Skin of body (tissue), 2 donors: ENCODE results near the gene S1PR2. TPM values are rescaled to one million over a fixed set of nuclear protein-coding genes. Genes with fewer than 3 reads are reported as not detected.

Experiments
- DNase-seq: peaks from one replicate; lab custom pipeline; 2025; lab: John Stamatoyannopoulos, UW
- total RNA-seq: library from RNA; depleted of rRNA; stranded (reverse); fragments of >200 nt; gene quantifications from one replicate; pipeline ENCODE4 v1.2.3, GENCODE V29; 2014

S1PR2 gene, protein sequence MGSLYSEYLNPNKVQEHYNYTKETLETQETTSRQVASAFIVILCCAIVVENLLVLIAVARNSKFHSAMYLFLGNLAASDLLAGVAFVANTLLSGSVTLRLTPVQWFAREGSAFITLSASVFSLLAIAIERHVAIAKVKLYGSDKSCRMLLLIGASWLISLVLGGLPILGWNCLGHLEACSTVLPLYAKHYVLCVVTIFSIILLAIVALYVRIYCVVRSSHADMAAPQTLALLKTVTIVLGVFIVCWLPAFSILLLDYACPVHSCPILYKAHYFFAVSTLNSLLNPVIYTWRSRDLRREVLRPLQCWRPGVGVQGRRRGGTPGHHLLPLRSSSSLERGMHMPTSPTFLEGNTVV
- 12.6 TPM for total RNA-seq

- DNase-seq = peak; percentile 65
Measured at GRCh38 chr19:10230861-10231611, at the start of gene S1PR2. Gene S1PR2 (minus strand): TSS chr19:10231331. CDS start chr19:10224905, 6,426 bp downstream.

DNA sequence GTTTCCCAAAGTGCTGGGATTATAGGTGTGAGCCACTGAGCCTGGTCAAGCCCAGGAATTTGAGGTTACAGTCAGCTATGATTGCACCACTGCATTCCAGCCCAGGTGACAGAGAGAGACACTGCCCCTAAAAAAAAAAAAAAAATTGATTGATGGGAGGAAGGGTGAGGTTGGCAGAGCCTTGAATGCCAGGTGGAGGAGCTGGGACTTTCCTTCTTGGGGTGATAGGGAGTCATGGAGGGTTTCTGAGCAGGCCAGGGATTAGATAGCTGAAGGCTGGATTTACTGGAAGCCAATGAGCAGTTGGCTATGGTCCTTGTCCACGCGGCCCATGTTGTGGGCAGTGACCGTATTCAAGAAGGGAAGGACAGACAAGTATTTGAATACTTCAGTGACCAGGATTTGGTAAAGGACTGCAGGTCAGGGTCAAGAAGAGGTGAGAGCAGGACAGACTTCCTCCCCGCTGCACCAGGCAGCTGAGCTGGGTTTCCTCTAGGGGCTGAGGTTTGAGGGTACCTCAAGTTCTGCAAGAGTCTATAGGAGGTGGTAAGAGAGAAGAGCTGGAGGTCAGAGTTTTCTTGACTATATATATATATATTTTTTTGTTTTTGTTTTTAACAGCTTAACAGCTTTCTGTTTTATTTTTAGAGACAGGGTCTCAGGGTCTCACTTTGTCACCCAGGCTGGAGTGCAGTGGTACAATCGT lies 48.8 kb upstream of the S1PR2 start:
- DNase-seq = no peak

DNA sequence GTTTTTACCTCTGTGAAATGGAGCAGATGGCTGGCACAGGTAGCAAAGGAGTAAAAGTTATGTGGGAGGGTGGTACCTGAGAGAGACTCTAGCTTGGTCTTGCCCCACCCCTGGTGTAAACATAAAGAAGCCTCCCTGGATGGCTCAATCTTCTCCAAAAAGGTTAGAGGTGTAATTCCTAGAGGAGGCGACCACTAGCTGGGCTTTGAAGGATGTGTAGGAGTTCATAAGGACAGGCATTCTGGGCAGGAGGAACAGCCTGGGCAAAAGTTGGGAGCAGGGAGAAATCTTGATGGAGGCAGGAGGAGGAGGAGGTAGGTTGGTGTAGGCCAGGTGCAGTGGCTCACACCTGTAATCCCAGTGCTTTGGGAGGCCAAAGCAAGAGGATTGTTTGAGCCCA lies 47.8 kb upstream of the S1PR2 start:
- no peak for DNase-seq

DNA sequence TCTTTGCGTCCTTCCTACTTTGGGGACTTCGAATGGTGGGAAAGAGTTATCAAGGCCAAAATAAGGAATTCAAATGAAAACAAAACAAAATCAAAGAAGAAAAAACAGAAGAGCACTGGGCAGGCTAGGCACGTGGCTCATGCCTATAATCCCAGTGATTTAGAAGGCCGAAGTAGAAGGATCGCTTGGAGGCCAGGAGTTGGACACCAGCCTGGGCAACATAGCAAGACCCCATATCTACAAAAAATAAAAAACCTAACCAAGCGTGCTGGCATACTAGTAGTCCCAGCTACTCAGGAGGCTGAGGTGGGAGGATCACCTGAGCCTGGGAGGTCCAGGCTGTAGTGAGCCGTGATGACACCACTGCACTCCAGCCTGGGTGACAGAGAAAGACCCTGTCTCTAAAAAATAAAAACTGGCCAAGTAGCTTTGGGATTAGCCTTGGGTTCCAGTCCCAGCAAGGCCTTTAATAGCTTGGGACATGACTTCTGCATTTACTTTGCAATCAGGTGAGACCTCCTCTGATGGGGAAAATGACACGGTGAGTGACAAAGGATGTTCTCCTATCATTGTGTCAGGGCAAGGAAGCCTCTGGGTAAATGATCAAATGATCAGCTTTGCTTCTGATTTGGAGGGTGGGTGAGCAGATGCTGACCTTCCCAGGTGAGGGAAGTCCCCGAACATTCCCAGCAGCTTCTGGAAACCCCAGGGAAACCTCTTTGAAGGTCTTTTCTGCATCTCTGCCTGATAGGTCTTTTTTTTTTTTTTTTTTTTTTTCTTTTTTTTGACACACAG lies 46.9 kb upstream of the S1PR2 start:
- DNase-seq = no peak

- no peak for DNase-seq
Measured at GRCh38 chr19:10274589-10274988, 43.5 kb upstream of the S1PR2 start.

GRCh38 chr19:10271543-10272086 lies 40.5 kb upstream of the S1PR2 start:
- DNase-seq = no peak

DNA sequence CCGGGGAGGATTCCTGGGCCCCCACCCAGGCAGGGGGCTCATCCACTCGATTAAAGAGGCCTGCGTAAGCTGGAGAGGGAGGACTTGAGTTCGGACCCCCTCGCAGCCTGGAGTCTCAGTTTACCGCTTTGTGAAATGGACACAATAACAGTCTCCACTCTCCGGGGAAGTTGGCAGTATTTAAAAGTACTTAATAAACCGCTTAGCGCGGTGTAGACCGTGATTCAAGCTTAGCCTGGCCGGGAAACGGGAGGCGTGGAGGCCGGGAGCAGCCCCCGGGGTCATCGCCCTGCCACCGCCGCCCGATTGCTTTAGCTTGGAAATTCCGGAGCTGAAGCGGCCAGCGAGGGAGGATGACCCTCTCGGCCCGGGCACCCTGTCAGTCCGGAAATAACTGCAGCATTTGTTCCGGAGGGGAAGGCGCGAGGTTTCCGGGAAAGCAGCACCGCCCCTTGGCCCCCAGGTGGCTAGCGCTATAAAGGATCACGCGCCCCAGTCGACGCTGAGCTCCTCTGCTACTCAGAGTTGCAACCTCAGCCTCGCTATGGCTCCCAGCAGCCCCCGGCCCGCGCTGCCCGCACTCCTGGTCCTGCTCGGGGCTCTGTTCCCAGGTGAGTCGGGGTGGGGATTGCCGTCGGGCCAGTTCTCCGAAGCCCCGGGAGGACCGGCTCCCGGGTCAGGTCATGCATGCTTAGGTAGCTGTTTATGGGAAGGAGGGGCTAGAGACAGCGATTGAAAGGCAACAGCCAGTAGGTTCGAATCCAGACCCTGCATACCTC lies 39.7 kb upstream of the S1PR2 start, which contains the start of gene ICAM1:
Gene ICAM1, plus strand, starts transcription at position 505 of the 779 bp plus-strand sequence. Its CDS starts 40 bp downstream, at position 545.
- DNase-seq = peak; percentile 28

- DNase-seq = no peak
Measured at GRCh38 chr19:10270180-10270615, 39.1 kb upstream of the S1PR2 start.

DNA sequence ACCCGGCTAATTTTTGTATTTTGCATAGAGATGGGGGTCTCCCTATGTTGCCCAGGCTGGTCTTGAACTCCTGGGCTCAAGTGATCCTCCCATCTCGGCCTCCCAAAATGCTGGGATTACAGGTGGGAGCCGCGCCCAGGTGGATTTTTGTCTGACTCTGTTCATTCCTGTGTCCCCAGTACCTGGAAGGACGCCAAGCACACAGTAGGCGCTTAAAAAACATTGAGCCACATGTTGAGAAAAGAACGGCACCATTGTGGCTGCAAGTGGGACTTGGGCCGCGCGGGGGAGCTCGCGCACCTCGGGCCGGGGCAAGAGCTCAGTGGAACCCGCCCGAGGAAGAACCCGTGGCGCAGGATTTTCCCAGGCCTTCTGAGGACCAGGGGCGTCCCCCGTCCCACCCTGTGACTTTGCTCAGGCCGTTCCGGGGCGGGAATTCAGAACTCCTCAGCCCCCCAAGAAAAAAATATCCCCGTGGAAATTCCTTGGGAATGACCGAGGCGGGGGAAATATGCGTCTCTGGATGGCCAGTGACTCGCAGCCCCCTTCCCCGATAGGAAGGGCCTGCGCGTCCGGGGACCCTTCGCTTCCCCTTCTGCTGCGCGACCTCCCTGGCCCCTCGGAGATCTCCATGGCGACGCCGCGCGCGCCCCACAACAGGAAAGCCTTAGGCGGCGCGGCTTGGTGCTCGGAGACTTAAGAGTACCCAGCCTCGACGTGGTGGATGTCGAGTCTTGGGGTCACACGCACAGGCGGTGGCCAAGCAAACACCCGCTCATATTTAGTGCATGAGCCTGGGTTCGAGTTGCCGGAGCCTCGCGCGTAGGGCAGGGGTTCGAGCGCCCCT lies 38.4 kb upstream of the S1PR2 start:
- DNase-seq = peak; percentile 70

- no peak for DNase-seq
Measured at GRCh38 chr19:10268071-10268470, 36.9 kb upstream of the S1PR2 start.

GRCh38 chr19:10266706-10267105 lies 35.6 kb upstream of the S1PR2 start:
- no peak for DNase-seq

- DNase-seq = no peak
Measured at GRCh38 chr19:10262771-10263170, 31.6 kb upstream of the S1PR2 start.

- DNase-seq = no peak
Measured at GRCh38 chr19:10260141-10260584, 29.0 kb upstream of the S1PR2 start.

DNA sequence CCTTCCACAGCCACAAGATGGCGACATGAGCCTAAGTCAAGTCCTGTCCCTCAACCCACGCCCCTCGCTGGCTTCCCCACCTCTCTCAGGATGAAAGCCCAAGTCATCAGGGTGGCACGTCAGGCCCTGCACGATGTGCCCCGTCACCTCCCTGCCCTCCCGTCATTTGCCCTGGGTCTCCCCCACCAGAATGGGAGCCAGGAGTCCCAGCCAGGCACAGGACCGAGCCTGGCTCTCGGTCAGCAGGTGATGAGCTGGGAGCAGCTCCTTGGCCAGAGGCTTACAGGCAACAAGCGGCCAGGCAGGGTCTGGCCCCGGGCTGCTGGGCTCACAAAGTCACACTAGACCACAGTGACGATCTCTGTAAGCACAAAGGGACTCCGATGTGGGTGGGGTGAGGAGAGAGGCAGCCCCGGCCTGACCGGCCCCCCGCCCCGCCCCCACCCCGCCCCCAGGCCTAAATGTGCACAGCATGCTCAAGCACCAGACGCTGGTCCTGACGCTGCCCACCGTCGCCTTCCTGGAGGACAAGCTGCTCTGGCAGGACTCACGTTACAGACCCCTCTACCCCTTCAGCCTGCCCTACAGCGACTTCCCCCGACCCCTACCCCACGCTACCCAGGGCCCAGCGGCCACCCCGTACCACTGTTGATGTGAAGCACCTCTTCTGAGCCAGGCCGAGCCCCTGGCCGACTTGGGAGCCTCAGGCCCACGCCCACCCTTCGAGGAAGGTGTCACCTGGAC lies 28.2 kb upstream of the S1PR2 start:
- DNase-seq = peak; percentile 21

- no peak for DNase-seq
Measured at GRCh38 chr19:10258080-10258710, 27.1 kb upstream of the S1PR2 start.

- DNase-seq = no peak
Measured at GRCh38 chr19:10256970-10257615, 26.0 kb upstream of the S1PR2 start.

DNA sequence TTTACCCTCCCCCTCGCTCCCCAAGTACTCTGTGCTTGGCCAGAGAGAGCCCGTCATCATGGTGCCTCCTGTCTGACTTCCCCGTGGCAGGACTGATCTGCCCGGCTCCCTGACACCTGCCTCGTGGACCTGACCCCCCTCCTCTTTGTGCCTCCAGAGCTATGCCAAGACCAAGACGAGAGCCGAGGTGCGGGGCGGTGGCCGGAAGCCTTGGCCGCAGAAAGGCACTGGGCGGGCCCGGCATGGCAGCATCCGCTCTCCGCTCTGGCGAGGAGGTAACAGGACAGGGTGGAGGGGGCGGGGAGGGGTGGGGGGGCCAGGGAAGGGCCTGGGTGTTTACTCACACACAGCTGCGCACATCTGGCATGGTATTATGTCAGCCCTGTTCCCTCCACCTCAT lies 25.4 kb upstream of the S1PR2 start:
- no peak for DNase-seq
